Activated naive CD4-positive, alpha-beta T cell treated with anti-CD3 and anti-CD28 coated beads, Interleukin-2, amount 10 ng/mL, durations not matched to agents 7 days and 5 days (primary cell): ENCODE data around the gene ADPGK.
"Not testable (repeated sequence)": the region's sequence is repeated elsewhere in the genome, so short reads cannot be mapped to it uniquely, and the experiment has no call there.

Experiments
- CTCF ChIA-PET: fragments of 350-600 bp; sonication (Branson Sonifier 250); formaldehyde crosslinking; loops from one replicate; lab custom pipeline; 2021; ENCODE audit warnings: antibody characterized with exemption; lab: Charles Lee
- DNase-seq: peaks from one replicate; pipeline ENCODE4 v3.0.0-alpha.2; 2020
- H3K27ac Mint-ChIP-seq: one replicate; pipeline ENCODE4 v1.8.0; 2021; ENCODE audit warnings: mild to moderate bottlenecking, moderate library complexity, mixed read lengths
- H3K27me3 Mint-ChIP-seq: one replicate; pipeline ENCODE4 v1.8.0; 2021; ENCODE audit warnings: mild to moderate bottlenecking, mixed read lengths
- H3K36me3 Mint-ChIP-seq: one replicate; pipeline ENCODE4 v1.8.0; 2021; ENCODE audit warnings: mixed read lengths
- H3K4me1 Mint-ChIP-seq: one replicate; pipeline ENCODE4 v1.8.0; 2021; ENCODE audit warnings: mixed read lengths
- H3K4me3 Mint-ChIP-seq: one replicate; pipeline ENCODE4 v1.8.0; 2021; ENCODE audit warnings: mild to moderate bottlenecking, moderate library complexity, mixed read lengths
- H3K9me3 Mint-ChIP-seq: one replicate; pipeline ENCODE4 v1.8.0; 2021; ENCODE audit warnings: mixed read lengths

The ADPGK gene

DNA sequence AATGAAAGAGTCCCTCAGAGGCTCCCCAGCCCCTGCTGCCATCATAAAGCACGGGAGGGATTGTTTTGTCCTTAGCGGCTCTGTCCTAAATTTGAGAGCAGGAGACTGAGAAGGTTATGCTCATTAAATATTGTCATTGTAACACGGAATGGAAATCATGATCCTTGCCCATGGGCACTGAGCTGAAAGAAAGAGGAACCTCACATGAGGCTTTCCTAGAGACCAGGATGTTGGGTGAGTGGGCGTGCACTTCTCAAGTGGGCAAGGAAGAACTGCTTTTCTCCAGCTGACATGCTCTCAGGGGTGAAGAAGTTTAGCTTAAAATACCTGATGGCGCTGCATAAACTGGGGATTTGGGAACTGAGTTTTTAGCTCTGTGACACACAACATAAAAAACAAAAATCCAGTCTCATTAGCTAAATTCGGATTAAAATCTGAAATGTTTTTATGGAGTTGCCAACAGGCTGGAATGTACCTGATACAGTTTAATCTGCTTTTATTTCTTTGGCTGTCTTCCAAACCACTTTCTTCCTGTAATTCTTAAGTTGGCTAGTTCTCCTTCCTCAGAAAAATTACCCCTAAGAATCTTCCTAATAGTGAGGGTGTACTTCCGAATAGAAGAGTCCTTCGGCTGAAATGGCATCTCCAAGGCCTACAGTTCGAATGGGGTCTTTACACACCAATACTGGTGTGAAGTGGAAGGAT is 31.7 kb downstream of the ADPGK start:
- Mint-ChIP-seq H3K9me3 (no peaks in the 10 kb centered on the region), H3K36me3 (peaks cover 59% of the 10 kb centered on the region), H3K27me3 (no peaks in the 10 kb centered on the region), H3K27ac (no peak overlapping the region), H3K4me1 (peaks cover 13% of the 10 kb centered on the region), H3K4me3 (no peak overlapping the region)
- CTCF ChIA-PET = interaction anchor here (0.7 to 1.7 kb wide), 3 partner anchors 16 to 28 kb away, joined by 4 to 6 read pairs (median 5); no protein-coding TSS in a partner anchor
- no peak for DNase-seq

DNA sequence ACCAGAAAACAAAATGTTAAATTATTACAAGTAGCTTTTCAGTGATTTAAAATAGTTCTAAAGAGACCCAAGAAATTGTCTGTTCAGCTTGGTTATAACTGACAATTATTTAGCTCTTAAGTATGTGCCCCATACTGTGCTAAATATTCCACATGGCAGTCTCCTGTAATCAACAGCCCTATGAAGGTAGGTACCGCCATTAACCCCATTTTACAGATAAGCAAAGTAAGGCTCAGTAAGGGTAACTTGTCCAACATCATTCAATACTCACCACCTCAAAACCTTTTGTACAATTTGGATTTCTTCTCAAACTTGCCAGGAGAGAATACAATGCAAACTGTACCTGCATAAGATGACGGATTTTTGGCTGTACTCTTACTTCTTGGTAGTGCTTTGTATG is 33.9 kb downstream of the ADPGK start:
- no peak for DNase-seq
- Mint-ChIP-seq H3K27ac (no peak overlapping the region), H3K27me3 (no peaks in the 10 kb centered on the region), H3K4me3 (no peak overlapping the region), H3K9me3 (no peaks in the 10 kb centered on the region), H3K4me1 (peaks cover 13% of the 10 kb centered on the region), H3K36me3 (peaks cover 51% of the 10 kb centered on the region)
- CTCF ChIA-PET = interaction anchor here (1.5 to 1.7 kb wide), 2 partner anchors 26 to 28 kb away, joined by 4 to 5 read pairs; no protein-coding TSS in a partner anchor

DNA sequence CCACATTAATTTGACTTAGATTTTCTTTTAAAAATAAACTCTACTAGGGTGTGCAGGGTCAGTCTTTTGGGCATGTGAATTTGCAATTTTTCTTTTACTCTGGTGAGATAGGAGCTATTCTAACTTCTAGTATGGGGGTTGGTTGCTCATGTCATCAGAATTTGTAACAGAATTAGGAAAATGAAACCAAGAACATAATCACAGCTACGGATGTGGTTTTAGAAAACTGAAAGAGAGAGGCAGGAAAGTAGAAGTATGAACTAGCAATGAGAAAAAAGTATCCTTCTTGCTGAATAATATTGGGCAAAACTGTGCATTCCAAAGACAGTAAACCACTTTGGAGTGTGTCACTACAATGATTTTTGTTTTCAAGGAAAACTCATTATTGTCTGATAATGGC is 43.3 kb downstream of the ADPGK start:
- DNase-seq = no peak
- Mint-ChIP-seq H3K27ac (peak overlapping the region; percentile 79), H3K9me3 (no peaks in the 10 kb centered on the region), H3K27me3 (no peaks in the 10 kb centered on the region), H3K36me3 (peaks cover 50% of the 10 kb centered on the region), H3K4me3 (peak overlapping the region; percentile 3), H3K4me1 (peaks cover 42% of the 10 kb centered on the region)
- CTCF ChIA-PET = interaction anchor here (0.6 to 3.0 kb wide), 6 partner anchors 9 to 526 kb away, joined by 3 to 25 read pairs (median 3); no protein-coding TSS in a partner anchor

DNA sequence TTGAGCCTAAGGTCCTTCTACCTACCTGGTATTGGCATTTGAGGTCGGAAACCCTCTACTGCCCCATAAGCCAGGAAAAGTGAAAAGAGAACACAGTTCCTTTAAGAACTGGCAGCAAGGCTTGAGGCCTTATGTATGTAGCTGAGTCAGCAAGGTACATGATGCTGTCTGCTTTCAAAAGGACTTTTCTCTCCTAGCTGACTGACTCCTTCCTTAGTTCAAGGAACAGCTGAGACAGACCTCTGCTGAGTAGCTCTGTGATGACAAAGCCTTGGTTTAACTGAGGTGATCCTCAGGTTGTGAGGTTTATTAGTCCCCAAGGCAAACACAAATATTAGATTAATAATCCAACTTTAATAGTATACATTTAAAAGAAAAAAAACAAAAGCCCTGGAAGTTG is 45.8 kb downstream of the ADPGK start:
- Mint-ChIP-seq H3K4me1 (peaks cover 50% of the 10 kb centered on the region), H3K36me3 (peaks cover 57% of the 10 kb centered on the region), H3K27ac (no peak overlapping the region), H3K4me3 (no peak overlapping the region), H3K27me3 (no peaks in the 10 kb centered on the region), H3K9me3 (no peaks in the 10 kb centered on the region)
- DNase-seq = no peak
- CTCF ChIA-PET = interaction anchor here (4.6 kb wide), 1 partner anchor 15 kb away, joined by 26 read pairs; no protein-coding TSS in a partner anchor

- Mint-ChIP-seq H3K4me1 (peaks cover 48% of the 10 kb centered on the region), H3K9me3 (no peaks in the 10 kb centered on the region), H3K36me3 (peaks cover 55% of the 10 kb centered on the region), H3K27me3 (no peaks in the 10 kb centered on the region), H3K4me3 (no peak overlapping the region), H3K27ac (no peak overlapping the region)
- CTCF ChIA-PET = interaction anchor here (0.8 to 4.6 kb wide), 2 partner anchors 14 to 27 kb away, joined by 4 to 26 read pairs; no protein-coding TSS in a partner anchor
- DNase-seq = no peak
Measured at GRCh38 chr15:72737061-72737460, 46.5 kb downstream of the ADPGK start.

DNA sequence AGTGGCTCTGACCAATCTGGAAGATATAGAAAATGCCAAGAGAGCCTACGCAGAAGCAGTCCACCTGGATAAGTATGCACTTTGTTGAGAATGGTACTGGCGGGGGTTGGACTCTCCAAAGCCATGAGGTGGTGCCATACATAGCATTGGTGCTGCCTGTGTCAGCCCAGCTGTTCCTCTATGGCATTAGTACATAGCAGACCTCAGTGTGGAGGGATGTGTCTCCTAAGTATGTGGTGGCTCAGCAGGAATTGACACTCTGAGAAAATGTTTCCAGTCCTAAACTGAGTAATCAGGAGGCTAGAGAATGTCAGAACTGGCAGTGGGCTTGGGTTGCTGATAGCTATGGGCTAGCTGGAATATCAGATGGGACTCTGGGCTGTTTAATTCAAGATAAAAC is 48.4 kb downstream of the ADPGK start:
- Mint-ChIP-seq H3K36me3 (peaks cover 42% of the 10 kb centered on the region), H3K9me3 (no peaks in the 10 kb centered on the region), H3K27me3 (no peaks in the 10 kb centered on the region), H3K27ac (no peak overlapping the region), H3K4me3 (no peak overlapping the region), H3K4me1 (peaks cover 29% of the 10 kb centered on the region)
- no peak for DNase-seq
- CTCF ChIA-PET = interaction anchor here (1.5 to 4.6 kb wide), 2 partner anchors 12 to 17 kb away, joined by 6 to 26 read pairs; no protein-coding TSS in a partner anchor

DNA sequence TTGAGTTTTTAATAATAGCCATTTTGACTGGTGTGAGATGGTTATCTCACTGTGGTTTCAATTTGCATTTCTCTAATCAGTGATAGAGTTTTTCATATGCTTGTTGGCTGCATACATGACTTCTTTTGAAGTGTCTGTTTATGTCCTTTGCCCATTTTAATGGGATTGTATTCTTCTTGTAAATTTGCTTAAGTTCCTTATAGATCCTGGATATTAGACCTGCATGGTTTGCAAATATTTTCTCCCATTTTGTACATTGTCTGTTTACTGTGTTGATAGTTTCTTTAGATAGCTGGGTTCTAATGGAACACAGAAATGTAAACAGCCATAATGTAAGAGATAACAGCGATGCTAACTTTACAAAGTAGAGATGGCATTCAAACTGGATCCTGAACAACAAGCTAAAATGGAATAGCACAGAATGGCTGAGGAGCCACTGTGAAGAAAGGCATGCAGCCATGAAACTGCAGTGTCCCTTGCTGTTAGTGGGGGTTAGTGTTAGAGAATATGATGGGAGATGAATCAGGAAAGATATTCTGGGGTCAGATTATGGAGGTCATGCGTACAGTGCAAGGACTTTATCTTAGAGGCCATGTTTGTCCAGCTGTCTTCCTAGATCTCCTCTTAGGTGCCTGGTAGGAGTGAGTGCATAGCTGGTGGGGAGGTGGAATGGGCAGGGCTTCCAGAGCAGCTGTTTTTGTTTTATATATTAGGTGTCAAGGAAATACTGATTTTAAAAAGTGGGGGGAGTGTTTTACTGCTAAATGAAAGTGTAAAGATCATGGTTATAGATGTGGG is 49.4 kb downstream of the ADPGK start:
- no peak for DNase-seq
- no peak overlapping the region for H3K4me3 Mint-ChIP-seq
- peaks cover 35% of the 10 kb centered on the region for H3K36me3 Mint-ChIP-seq
- CTCF ChIA-PET = interaction anchor here (0.7 to 4.6 kb wide), 3 partner anchors 11 to 31 kb away, joined by 3 to 26 read pairs (median 3); no protein-coding TSS in a partner anchor
- no peak overlapping the region for H3K27ac Mint-ChIP-seq
- H3K9me3 Mint-ChIP-seq = no peaks in the 10 kb centered on the region
- H3K4me1 Mint-ChIP-seq = peaks cover 19% of the 10 kb centered on the region
- H3K27me3 Mint-ChIP-seq = no peaks in the 10 kb centered on the region

DNA sequence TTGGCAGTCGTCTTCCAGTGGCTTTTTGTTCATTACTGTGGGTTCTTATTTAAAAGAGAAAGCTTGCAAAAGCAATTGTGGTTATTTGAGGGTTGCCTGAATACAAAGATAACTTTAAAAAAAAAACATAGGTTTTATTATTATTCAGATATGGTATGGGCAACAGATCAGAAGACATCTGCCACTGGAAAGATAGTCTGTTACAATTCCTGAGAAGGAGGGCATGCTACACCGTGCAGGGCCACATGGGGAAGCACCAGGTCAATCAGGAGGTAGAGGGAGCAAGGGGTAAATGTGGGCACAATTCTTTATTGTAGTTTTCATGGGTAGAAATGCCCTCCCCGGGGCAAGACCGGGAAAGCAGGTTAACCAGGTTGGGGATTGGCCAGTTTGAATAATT is 51.0 kb downstream of the ADPGK start:
- H3K4me3 Mint-ChIP-seq = no peak overlapping the region
- H3K27me3 Mint-ChIP-seq = no peaks in the 10 kb centered on the region
- CTCF ChIA-PET = interaction anchor here (3.4 kb wide), 1 partner anchor 10 kb away, joined by 18 read pairs; no protein-coding TSS in a partner anchor
- DNase-seq = no peak
- no peak overlapping the region for H3K27ac Mint-ChIP-seq
- H3K36me3 Mint-ChIP-seq = peaks cover 27% of the 10 kb centered on the region
- no peaks in the 10 kb centered on the region for H3K9me3 Mint-ChIP-seq
- H3K4me1 Mint-ChIP-seq = peaks cover 10% of the 10 kb centered on the region

DNA sequence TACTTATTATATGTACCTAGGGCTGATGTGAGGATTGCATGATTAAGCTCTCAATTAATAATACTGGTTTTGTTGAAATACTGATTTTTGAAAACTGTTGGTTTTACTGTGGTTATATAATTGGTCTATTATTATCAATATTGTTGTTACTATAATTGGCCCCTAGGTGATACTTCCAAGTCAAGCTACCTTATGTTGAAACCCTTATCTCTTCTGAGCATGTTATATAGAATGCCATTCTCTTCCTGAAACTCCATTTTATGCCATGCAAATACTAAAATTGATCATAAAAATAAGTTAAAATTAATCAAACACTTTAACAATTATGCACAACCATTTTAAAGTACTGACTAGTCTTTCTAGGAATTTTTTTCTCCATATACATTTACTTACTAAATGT is 51.5 kb downstream of the ADPGK start:
- Mint-ChIP-seq H3K27me3 (no peaks in the 10 kb centered on the region), H3K4me3 (no peak overlapping the region), H3K9me3 (no peaks in the 10 kb centered on the region), H3K27ac (no peak overlapping the region), H3K36me3 (peaks cover 23% of the 10 kb centered on the region), H3K4me1 (peaks cover 8% of the 10 kb centered on the region)
- DNase-seq = no peak
- CTCF ChIA-PET = interaction anchor here (3.4 kb wide), 1 partner anchor 10 kb away, joined by 18 read pairs; no protein-coding TSS in a partner anchor

DNA sequence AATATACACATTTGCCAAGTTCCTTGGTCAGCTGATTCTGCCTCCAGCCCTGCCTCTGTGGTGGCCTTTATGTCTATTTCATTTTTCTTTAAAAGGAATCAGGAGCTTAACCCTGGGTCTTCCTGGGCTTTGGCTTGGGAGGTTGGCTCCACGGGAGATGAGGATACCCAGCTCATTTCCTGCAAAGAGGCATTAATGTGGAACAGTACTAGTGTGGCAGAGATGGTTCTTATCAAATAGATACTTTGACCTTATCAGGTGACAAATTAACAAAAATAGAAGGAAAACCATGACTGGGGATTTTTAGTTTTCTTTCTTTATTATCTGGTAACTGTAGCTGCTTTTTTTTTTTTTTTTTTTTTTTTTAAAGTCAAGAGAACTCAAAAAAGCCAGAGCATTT is 54.7 kb downstream of the ADPGK start:
- H3K27ac Mint-ChIP-seq = no peak overlapping the region
- H3K4me1 Mint-ChIP-seq = peaks cover 1% of the 10 kb centered on the region
- H3K9me3 Mint-ChIP-seq = no peaks in the 10 kb centered on the region
- no peak overlapping the region for H3K4me3 Mint-ChIP-seq
- no peaks in the 10 kb centered on the region for H3K27me3 Mint-ChIP-seq
- CTCF ChIA-PET = interaction anchor here (1.7 kb wide), 1 partner anchor 10 kb away, joined by 5 read pairs; no protein-coding TSS in a partner anchor
- H3K36me3 Mint-ChIP-seq = peaks cover 11% of the 10 kb centered on the region
- DNase-seq = no peak

- not testable (repeated sequence) for H3K27me3 Mint-ChIP-seq, H3K36me3 Mint-ChIP-seq, DNase-seq, H3K4me3 Mint-ChIP-seq, H3K4me1 Mint-ChIP-seq, H3K27ac Mint-ChIP-seq, H3K9me3 Mint-ChIP-seq
- CTCF ChIA-PET = interaction anchor here (1.7 kb wide), 1 partner anchor 9 kb away, joined by 5 read pairs; no protein-coding TSS in a partner anchor
Measured at GRCh38 chr15:72728249-72728648, 55.3 kb downstream of the ADPGK start.

DNA sequence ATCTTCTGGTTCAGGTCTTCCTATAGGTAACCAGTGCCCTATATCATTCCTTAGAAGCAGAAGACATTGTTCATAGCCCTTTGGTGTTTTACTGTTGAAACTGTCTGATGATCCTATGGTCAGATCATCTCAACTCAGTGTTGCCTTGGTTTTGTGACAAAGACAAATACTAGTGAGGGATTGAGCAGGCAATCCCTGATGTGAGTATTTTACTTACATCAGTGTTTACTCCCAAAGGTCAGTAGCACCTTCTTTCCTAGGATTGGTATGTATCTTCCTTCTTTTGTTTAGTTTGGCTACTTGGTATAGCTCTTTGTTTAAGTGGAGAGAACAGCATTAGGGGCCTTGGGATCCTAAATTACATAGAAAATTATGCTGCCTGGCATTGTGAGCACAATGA is 56.4 kb downstream of the ADPGK start:
- H3K36me3 Mint-ChIP-seq = peaks cover 6% of the 10 kb centered on the region
- DNase-seq = no peak
- H3K27ac Mint-ChIP-seq = no peak overlapping the region
- no peak overlapping the region for H3K4me3 Mint-ChIP-seq
- CTCF ChIA-PET = interaction anchor here (0.6 kb wide), 1 partner anchor 42 kb away, joined by 3 read pairs; no protein-coding TSS in a partner anchor
- no peaks in the 10 kb centered on the region for H3K27me3 Mint-ChIP-seq
- H3K9me3 Mint-ChIP-seq = no peaks in the 10 kb centered on the region
- H3K4me1 Mint-ChIP-seq = no peaks in the 10 kb centered on the region

GRCh38 chr15:72725851-72726250 is 57.7 kb downstream of the ADPGK start:
- H3K9me3 Mint-ChIP-seq, DNase-seq, H3K27ac Mint-ChIP-seq, H3K36me3 Mint-ChIP-seq, H3K4me1 Mint-ChIP-seq, H3K4me3 Mint-ChIP-seq, H3K27me3 Mint-ChIP-seq, CTCF ChIA-PET: not testable (repeated sequence)

DNA sequence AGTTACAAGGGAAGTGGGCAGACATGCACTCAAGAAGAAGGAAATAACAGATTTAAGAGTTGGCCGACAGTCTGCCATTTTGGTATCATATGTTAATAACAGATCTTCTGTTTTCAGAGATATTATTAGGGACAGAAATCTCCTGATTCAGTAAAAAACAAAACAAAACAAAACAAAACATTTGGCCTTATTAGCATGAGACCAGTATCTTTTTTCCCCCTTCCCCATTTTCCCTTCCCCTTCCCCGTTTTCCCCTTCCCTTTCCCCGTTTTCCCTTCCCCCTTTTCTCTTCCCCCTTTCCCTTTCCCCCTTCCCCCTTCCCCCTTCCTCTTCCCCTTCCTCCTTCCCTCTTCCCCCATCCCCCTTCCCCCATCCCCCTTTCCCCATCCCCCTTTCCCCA is 58.1 kb downstream of the ADPGK start:
- H3K4me3 Mint-ChIP-seq = no peak overlapping the region
- DNase-seq = no peak
- no peaks in the 10 kb centered on the region for H3K27me3 Mint-ChIP-seq
- no peak overlapping the region for H3K27ac Mint-ChIP-seq
- CTCF ChIA-PET = no interaction called here
- H3K9me3 Mint-ChIP-seq = no peaks in the 10 kb centered on the region
- no peaks in the 10 kb centered on the region for H3K4me1 Mint-ChIP-seq
- peaks cover 2% of the 10 kb centered on the region for H3K36me3 Mint-ChIP-seq
